DND-41 (cell line): ENCODE results near the gene ZNF609.

Source experiments
- ATAC-seq: fragments of 200-7000 bp; cut with Tn5 transposase; 3 replicates; pipeline ENCODE4 v1.9.1; 2021; ENCODE audit warnings: low read depth; ENCODE audit not compliant: insufficient read depth
- DNase-seq: peaks from one replicate; pipeline ENCODE4 v3.0.0-alpha.2; 2020
- H2AFZ ChIP-seq: 2 replicates; pipeline ENCODE4 v1.6.0; 2012; ENCODE audit warnings: low read depth, low read length
- H3K27ac ChIP-seq: 2 replicates; pipeline ENCODE4 v1.5.1; 2012; ENCODE audit warnings: low read length, inconsistent platforms
- H3K27me3 ChIP-seq: fragments of 200-600 bp; sonication (generic); 2 replicates; pipeline ENCODE4 v1.6.0; 2012; ENCODE audit warnings: low read length, mild to moderate bottlenecking, inconsistent platforms; ENCODE audit not compliant: insufficient read depth, poor library complexity
- H3K36me3 ChIP-seq: 2 replicates; pipeline ENCODE4 v1.5.1; 2012; ENCODE audit warnings: low read length, inconsistent platforms; ENCODE audit not compliant: insufficient read depth
- H3K4me1 ChIP-seq: 2 replicates; pipeline ENCODE4 v1.5.1; 2012; ENCODE audit warnings: mild to moderate bottlenecking, low read length; ENCODE audit not compliant: insufficient read depth
- H3K4me2 ChIP-seq: 2 replicates; pipeline ENCODE4 v1.6.0; 2012; ENCODE audit warnings: mild to moderate bottlenecking, moderate library complexity, low read length, inconsistent platforms; ENCODE audit not compliant: insufficient read depth
- H3K4me3 ChIP-seq, 2 experiments: fragments of 200-600 bp in 1 of 2; shearing (Covaris generic) in 1 of 2; 2 replicates each; pipeline ENCODE4 v1.5.1; 2012 to 2016; ENCODE audit warnings: inconsistent platforms in 2 of 2, low read length in 2 of 2, mild to moderate bottlenecking in 2 of 2, low read depth in 1 of 2, moderate library complexity in 1 of 2
- H3K79me2 ChIP-seq: 2 replicates; pipeline ENCODE4 v1.6.0; 2012; ENCODE audit warnings: low read length, inconsistent platforms; ENCODE audit not compliant: insufficient read depth
- H3K9ac ChIP-seq: 2 replicates; pipeline ENCODE4 v1.6.0; 2012; ENCODE audit warnings: low read depth, mild to moderate bottlenecking, inconsistent platforms, low read length, moderate library complexity
- H3K9me3 ChIP-seq: 2 replicates; pipeline ENCODE4 v1.5.1; 2012; ENCODE audit warnings: low read length, moderate library complexity, mild to moderate bottlenecking, inconsistent platforms; ENCODE audit not compliant: insufficient read depth, severe bottlenecking
- H4K20me1 ChIP-seq: 2 replicates; pipeline ENCODE4 v1.6.0; 2012; ENCODE audit warnings: low read length; ENCODE audit not compliant: insufficient read depth
- EZH2 ChIP-seq: IDR thresholded peaks from 3 replicates; pipeline ENCODE4 v1.6.1; 2012; ENCODE audit warnings: borderline replicate concordance, low read depth, mild to moderate bottlenecking, moderate library complexity, low read length, inconsistent platforms; ENCODE audit not compliant: severe bottlenecking
- TF ChIP-seq, protein P1 (sequence below): IDR thresholded peaks from 2 replicates; pipeline ENCODE4 v1.5.1; 2012; ENCODE audit warnings: borderline replicate concordance, low read length, moderate library complexity, mild to moderate bottlenecking; ENCODE audit not compliant: poor library complexity, severe bottlenecking; ENCODE audit errors: extremely low read depth

Gene ZNF609

DNA sequence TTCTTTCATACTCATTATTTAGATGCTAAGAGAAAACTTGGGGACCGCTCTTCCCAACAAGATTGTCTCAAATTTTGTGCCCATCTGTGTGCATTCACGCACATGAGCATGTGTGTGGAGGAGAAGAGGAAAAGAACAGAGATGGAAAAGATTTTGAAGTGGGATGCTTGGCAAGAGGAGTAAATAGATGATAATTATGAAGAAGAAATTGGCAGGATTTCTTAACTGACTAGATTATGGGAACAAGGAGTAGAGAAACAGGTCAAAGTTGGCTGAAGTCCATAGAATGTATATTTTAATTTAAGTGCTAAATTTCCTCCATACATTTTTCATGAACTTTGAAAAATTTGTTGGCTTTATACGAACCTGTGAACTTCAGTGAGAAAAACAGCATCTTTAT, 100.1 kb downstream of the ZNF609 start:
- H3K4me2 ChIP-seq, result no peak overlapping the region
- H3K79me2 ChIP-seq, result peaks cover 77% of the 10 kb centered on the region
- H3K4me1 ChIP-seq, result peaks cover 4% of the 10 kb centered on the region; the same call in 1 of the 2 replicates
- DNase-seq (no peak), ATAC-seq (no peak)
- no peak overlapping the region for H3K4me3 ChIP-seq
- H2AFZ ChIP-seq, result no peak overlapping the region
- no peaks in the 10 kb centered on the region; the same call in 1 of the 2 replicates for H4K20me1 ChIP-seq
- peaks cover 4% of the 10 kb centered on the region; the same call in 1 of the 2 replicates for H3K36me3 ChIP-seq
- no peak overlapping the region for H3K9ac ChIP-seq
- TF ChIP-seq, protein P1, sequence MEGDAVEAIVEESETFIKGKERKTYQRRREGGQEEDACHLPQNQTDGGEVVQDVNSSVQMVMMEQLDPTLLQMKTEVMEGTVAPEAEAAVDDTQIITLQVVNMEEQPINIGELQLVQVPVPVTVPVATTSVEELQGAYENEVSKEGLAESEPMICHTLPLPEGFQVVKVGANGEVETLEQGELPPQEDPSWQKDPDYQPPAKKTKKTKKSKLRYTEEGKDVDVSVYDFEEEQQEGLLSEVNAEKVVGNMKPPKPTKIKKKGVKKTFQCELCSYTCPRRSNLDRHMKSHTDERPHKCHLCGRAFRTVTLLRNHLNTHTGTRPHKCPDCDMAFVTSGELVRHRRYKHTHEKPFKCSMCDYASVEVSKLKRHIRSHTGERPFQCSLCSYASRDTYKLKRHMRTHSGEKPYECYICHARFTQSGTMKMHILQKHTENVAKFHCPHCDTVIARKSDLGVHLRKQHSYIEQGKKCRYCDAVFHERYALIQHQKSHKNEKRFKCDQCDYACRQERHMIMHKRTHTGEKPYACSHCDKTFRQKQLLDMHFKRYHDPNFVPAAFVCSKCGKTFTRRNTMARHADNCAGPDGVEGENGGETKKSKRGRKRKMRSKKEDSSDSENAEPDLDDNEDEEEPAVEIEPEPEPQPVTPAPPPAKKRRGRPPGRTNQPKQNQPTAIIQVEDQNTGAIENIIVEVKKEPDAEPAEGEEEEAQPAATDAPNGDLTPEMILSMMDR, result no peak
- no peak for TF ChIP-seq EZH2
- no peaks in the 10 kb centered on the region for H3K9me3 ChIP-seq
- H3K27ac ChIP-seq, result no peak overlapping the region
- H3K27me3 ChIP-seq, result no peaks in the 10 kb centered on the region

DNA sequence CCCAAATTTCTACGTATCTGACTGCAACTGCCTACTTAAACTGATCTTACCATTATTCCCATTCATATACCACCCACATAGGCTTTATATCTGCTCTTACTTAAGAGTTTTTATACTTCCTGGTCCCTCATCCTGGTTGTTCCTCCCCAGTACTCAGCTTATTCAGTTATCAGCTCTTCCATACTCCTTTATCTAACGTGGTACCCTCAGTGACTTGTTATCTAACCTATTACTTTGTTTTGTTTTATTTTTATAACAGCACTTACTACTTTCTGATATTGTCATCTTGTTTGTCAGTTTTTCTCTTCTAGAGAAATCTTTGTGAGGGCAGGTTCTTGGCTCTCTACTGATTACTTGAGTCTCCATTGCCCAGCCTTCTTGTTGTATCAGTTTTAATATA, 100.6 kb downstream of the ZNF609 start:
- Histone ChIP-seq H3K4me3 (no peak overlapping the region), H2AFZ (no peak overlapping the region), H3K27me3 (no peaks in the 10 kb centered on the region), H3K9ac (no peak overlapping the region), H3K9me3 (no peaks in the 10 kb centered on the region), H3K36me3 (peaks cover 4% of the 10 kb centered on the region), H3K4me2 (no peak overlapping the region), H3K27ac (no peak overlapping the region), H3K79me2 (peaks cover 79% of the 10 kb centered on the region), H4K20me1 (peaks cover 2% of the 10 kb centered on the region; the same call in 1 of the 2 replicates), H3K4me1 (peaks cover 4% of the 10 kb centered on the region; the same call in 1 of the 2 replicates)
- ATAC-seq (no peak), DNase-seq (no peak)
- no peak for TF ChIP-seq EZH2
- TF ChIP-seq, protein P1, result no peak

DNA sequence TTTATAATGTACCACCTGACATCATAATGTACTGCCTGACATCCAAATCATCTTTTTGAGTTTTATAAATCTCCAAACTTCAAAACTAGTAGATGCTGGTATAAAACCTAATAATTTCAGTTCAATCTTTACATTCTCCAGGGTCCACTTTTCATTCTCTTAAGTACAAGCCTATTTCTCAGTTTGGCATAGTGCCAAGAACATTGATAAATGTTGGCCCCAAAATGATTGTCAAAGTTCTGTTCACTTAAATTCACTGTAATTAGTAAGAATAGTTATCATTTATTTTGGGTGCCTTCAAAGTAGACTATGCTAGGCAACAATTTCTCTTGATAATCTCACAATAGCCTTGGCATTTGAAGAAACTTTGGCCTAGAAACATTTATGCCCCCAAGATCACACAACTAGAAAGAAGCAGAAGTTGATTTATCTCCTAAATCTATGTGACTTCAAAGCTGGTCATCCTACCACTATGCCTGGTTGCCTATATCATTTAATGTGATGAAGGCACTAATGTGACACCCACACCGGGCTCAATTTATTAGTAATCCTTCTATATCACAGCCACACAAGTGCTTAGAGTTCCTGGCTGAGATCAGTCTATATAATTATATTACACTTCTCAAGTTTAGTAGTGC, 101.7 kb downstream of the ZNF609 start:
- Histone ChIP-seq H3K27ac (no peak overlapping the region), H3K27me3 (no peaks in the 10 kb centered on the region), H2AFZ (no peak overlapping the region), H3K79me2 (peaks cover 83% of the 10 kb centered on the region), H3K9ac (no peak overlapping the region), H3K4me1 (peaks cover 4% of the 10 kb centered on the region; the same call in 1 of the 2 replicates), H3K36me3 (peaks cover 9% of the 10 kb centered on the region), H3K9me3 (no peaks in the 10 kb centered on the region), H3K4me3 (no peak overlapping the region), H4K20me1 (peaks cover 2% of the 10 kb centered on the region; the same call in 1 of the 2 replicates), H3K4me2 (no peak overlapping the region)
- no peak for TF ChIP-seq EZH2
- TF ChIP-seq, protein P1, result no peak
- DNase-seq, result no peak
- no peak for ATAC-seq
